ENCODE measurements around the gene EAPP.

EAPP gene

DNA sequence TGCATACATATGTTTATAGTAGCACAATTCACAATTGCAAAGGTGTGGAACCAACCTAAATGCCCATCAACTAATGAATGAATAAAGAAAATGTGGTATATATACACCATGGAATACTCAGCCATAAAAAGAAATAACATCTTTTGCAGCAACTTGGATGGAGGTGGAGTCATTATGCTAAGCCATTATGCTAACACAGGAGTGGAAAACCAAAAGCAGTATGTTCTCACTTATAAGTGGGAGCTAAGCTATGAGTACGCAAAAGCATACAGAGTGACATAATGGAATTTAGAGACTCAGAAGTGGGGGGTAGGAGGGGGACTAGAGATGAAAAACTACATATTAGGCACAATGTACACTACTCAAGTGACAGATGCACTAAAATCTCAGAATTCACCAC, 61.2 kb downstream of the EAPP start:
- no peak for TF ChIP-seq GATA2 (IDR thresholded peaks at IDR 0.05; ENCODE audit: low read depth, low read length)

- TF ChIP-seq GATA3 (IDR thresholded peaks at IDR 0.05; ENCODE audit: low read depth, low read length): no peak
- no peak for TF ChIP-seq GATA2 (IDR thresholded peaks at IDR 0.05; ENCODE audit: low read depth, low read length)
Observed at GRCh38 chr14:34475163-34475562, 64.3 kb downstream of the EAPP start.

- TF ChIP-seq GATA2 (IDR thresholded peaks at IDR 0.05; ENCODE audit: low read depth, low read length) (no peak), GATA3 (IDR thresholded peaks at IDR 0.05; ENCODE audit: low read depth, low read length) (no peak)
Observed at GRCh38 chr14:34474187-34474679, 65.3 kb downstream of the EAPP start.

GRCh38 chr14:34472706-34473279, 66.7 kb downstream of the EAPP start:
- TF ChIP-seq GATA2 (IDR thresholded peaks at IDR 0.05; ENCODE audit: low read depth, low read length) (no peak), GATA3 (IDR thresholded peaks at IDR 0.05; ENCODE audit: low read depth, low read length) (no peak)

GRCh38 chr14:34470319-34470718, 69.2 kb downstream of the EAPP start:
- no peak for TF ChIP-seq GATA2 (IDR thresholded peaks at IDR 0.05; ENCODE audit: low read depth, low read length)
- TF ChIP-seq GATA3 (IDR thresholded peaks at IDR 0.05; ENCODE audit: low read depth, low read length): no peak

DNA sequence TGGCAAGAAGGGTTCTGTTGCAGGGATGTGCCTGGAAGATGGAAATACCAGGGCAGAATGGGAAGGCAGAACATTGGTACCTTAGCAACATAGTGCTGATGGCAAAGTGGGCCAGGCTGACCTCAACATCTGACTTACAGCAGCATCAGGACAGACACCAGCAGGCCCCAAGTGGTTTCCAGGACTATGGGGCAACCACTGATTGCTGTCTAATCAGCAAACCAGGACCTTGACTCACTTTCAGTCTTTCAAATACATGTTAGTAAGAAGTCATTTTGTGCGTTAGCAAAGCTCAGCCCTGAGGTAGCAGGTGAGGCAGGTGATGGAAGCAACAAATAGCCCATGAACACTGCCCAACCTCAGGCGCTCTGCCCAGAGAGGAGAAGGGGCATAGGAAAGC, 72.8 kb downstream of the EAPP start:
- TF ChIP-seq GATA2 (IDR thresholded peaks at IDR 0.05; ENCODE audit: low read depth, low read length): no peak
- TF ChIP-seq GATA3 (IDR thresholded peaks at IDR 0.05; ENCODE audit: low read depth, low read length): no peak
